SU-DHL-6 (cell line): Measurements from ENCODE around the gene USF1.

Experiments used
- EZH2phosphoT487 ChIP-seq: fragments of 200-600 bp; sonication (generic), shearing (Covaris generic); conservative IDR thresholded peaks from 2 replicates; pipeline ENCODE4 v1.6.1; 2018; ENCODE audit warnings: mild to moderate bottlenecking, antibody characterized with exemption, low read length, moderate library complexity, mixed read lengths
- TF ChIP-seq, protein P1 (sequence below): fragments of 200-600 bp; sonication (generic); IDR thresholded peaks from one replicate; pipeline ENCODE4 v1.5.1; 2017; ENCODE audit warnings: antibody characterized with exemption, mild to moderate bottlenecking, low read length, moderate library complexity; ENCODE audit not compliant: insufficient read depth, poor library complexity, severe bottlenecking

- TF ChIP-seq, protein P1, sequence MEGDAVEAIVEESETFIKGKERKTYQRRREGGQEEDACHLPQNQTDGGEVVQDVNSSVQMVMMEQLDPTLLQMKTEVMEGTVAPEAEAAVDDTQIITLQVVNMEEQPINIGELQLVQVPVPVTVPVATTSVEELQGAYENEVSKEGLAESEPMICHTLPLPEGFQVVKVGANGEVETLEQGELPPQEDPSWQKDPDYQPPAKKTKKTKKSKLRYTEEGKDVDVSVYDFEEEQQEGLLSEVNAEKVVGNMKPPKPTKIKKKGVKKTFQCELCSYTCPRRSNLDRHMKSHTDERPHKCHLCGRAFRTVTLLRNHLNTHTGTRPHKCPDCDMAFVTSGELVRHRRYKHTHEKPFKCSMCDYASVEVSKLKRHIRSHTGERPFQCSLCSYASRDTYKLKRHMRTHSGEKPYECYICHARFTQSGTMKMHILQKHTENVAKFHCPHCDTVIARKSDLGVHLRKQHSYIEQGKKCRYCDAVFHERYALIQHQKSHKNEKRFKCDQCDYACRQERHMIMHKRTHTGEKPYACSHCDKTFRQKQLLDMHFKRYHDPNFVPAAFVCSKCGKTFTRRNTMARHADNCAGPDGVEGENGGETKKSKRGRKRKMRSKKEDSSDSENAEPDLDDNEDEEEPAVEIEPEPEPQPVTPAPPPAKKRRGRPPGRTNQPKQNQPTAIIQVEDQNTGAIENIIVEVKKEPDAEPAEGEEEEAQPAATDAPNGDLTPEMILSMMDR, result no peak
- TF ChIP-seq EZH2phosphoT487, result no peak
Observed at GRCh38 chr1:161013488-161014230, 32.1 kb downstream of the USF1 start.
